Subcutaneous adipose tissue (tissue), 4 donors: ENCODE measurements around the gene SHISA9. TPM values are rescaled to one million over a fixed set of nuclear protein-coding genes. Genes with fewer than 3 reads are reported as not detected.

Experiments used
- CTCF ChIP-seq: fragments of 450-650 bp; IDR thresholded peaks from one replicate; pipeline ENCODE4 v1.5.1; 2016; ENCODE audit warnings: low read depth, mild to moderate bottlenecking, control low read depth, antibody characterized with exemption, moderate library complexity
- total RNA-seq, 4 donors: library from RNA; depleted of rRNA; stranded (reverse); fragments of >200 nt; gene quantifications; one replicate each; pipeline ENCODE4 v1.1.0, GENCODE V29; 2016

The SHISA9 gene
- total RNA-seq = under 1 TPM in 3 of 4 donors, not detected in 1; under 0.01 to 0.19 (median 0.17) TPM

GRCh38 chr16:12901597-12902461 is at the start of gene SHISA9:
Gene SHISA9 (plus strand): TSS chr16:12901598.
- TF ChIP-seq CTCF = no peak

- TF ChIP-seq CTCF = no peak
These were observed 47.4 kb upstream of the SHISA9 start for GRCh38 chr16:12853972-12854371.

GRCh38 chr16:12862327-12862726 is 39.1 kb upstream of the SHISA9 start:
- TF ChIP-seq CTCF = no peak

- no peak for TF ChIP-seq CTCF
These were observed 38.5 kb upstream of the SHISA9 start for GRCh38 chr16:12862941-12863340.

GRCh38 chr16:12866981-12867551 is 34.3 kb upstream of the SHISA9 start:
- TF ChIP-seq CTCF = no peak

- TF ChIP-seq CTCF = no peak
These were observed 33.2 kb upstream of the SHISA9 start for GRCh38 chr16:12868169-12868568.

GRCh38 chr16:12868788-12869187 is 32.6 kb upstream of the SHISA9 start:
- TF ChIP-seq CTCF = no peak
